ENCODE results near the gene HSF5. TPM values are rescaled to one million over a fixed set of nuclear protein-coding genes. Genes with fewer than 3 reads are reported as not detected.

HSF5 gene
- total RNA-seq, 1 experiment from 2014 or later, result not detected

- no peaks in the 10 kb centered on the region for H3K9me2 ChIP-seq (ENCODE audit: insufficient read depth)
- peaks cover 23 to 35% of the 10 kb centered on the region in 2 experiments for H3K4me1 ChIP-seq (ENCODE audit: control insufficient read depth in 1 of 2, insufficient read depth in 2 of 2, low read length in 2 of 2)
- intact Hi-C loops (cut with micrococcal nuclease), result loop anchor here (10.0 kb wide), 1 partner anchor 591 kb away; the partner anchor contains the start of gene TRIM37
- DNase-seq (ENCODE audit: low read depth, low spot score) (peak; percentile 54), ATAC-seq (peak; percentile 51)
- H3K4me3 ChIP-seq (replicated peaks in 1 of 2; ENCODE audit: low read depth in 1 of 2, low read length in 2 of 2), result peak within 1 kb of the TSS; percentile 82 to 90
- peaks cover 22% of the 10 kb centered on the region in 2 experiments; a peak in 3 of 4 replicates for H3K36me3 ChIP-seq (ENCODE audit: control insufficient read depth in 1 of 2, insufficient read depth in 2 of 2, low read length in 2 of 2)
- H3K79me2 ChIP-seq (ENCODE audit: insufficient read depth, low read length), result peaks cover 19% of the 10 kb centered on the region; the same call in 1 of the 2 replicates
- POLR2A ChIA-PET, result interaction anchor here (0.7 to 3.8 kb wide), 5 partner anchors 12 to 165 kb away, joined by 3 to 42 read pairs (median 4); no protein-coding TSS in a partner anchor
- peak within 1 kb of the TSS; percentile 95 for H3K4me2 ChIP-seq (ENCODE audit: low read length)
- RAD21 ChIA-PET (ENCODE audit: low non-redundant PET in 1 of 2, low total read pairs in 2 of 2, uncharacterized antibody in 2 of 2, unreplicated experiment in 2 of 2), result interaction anchor here in 1 of 2 experiments (0.6 kb wide), 1 partner anchor 208 kb away, joined by 3 read pairs; no protein-coding TSS in a partner anchor
- peak; percentile 86 for TF ChIP-seq POLR2A (IDR thresholded peaks at IDR 0.05; ENCODE audit: borderline replicate concordance, extremely low read depth, insufficient read depth, insufficient read length)
- TF ChIP-seq YY1 (IDR thresholded peaks at IDR 0.05; ENCODE audit: extremely low read depth, insufficient replicate concordance, low read depth, low read length), result no peak
- no peak for TF ChIP-seq JUND (IDR thresholded peaks at IDR 0.05)
- peak; percentile 12 for TF ChIP-seq TCF7L2 (IDR thresholded peaks at IDR 0.05; ENCODE audit: borderline replicate concordance, extremely low read depth, insufficient read depth, insufficient read length)
- no peak for TF ChIP-seq ELF1 (IDR thresholded peaks at IDR 0.05; ENCODE audit: borderline replicate concordance, low read depth)
- peak; percentile 81 for TF ChIP-seq POLR2AphosphoS5 (IDR thresholded peaks at IDR 0.05; ENCODE audit: low read depth, low read length)
- TF ChIP-seq ZFX (IDR thresholded peaks at IDR 0.05), result peak; percentile 78
- no peak for TF ChIP-seq REST (IDR thresholded peaks at IDR 0.05; ENCODE audit: low read depth)
- TSS peak; percentile 24 for BruUV-seq (replicated peaks)
- H2AFZ ChIP-seq (ENCODE audit: low read depth, low read length, poor library complexity, severe bottlenecking), result peak within 1 kb of the TSS; percentile 12
- peak within 1 kb of the TSS; percentile 80 for H3K9ac ChIP-seq (ENCODE audit: low read length)
- CTCF ChIA-PET, result interaction anchor here (1.2 to 3.0 kb wide), 4 partner anchors 64 to 491 kb away, joined by 4 to 14 read pairs (median 4); no protein-coding TSS in a partner anchor
- H3K27ac ChIP-seq (ENCODE audit: low read depth, low read length), result peak within 1 kb of the TSS; percentile 83
- H4K20me1 ChIP-seq (ENCODE audit: insufficient read depth), result no peaks in the 10 kb centered on the region
- H3K27me3 ChIP-seq (ENCODE audit: insufficient read depth, low read length), result no peaks in the 10 kb centered on the region
- no peaks in the 10 kb centered on the region for H3K9me3 ChIP-seq (ENCODE audit: control insufficient read depth in 1 of 2, insufficient read depth in 1 of 2, low read depth in 1 of 2, low read length in 2 of 2)
These were observed 26.0 kb upstream of the HSF5 start, which contains the start of gene MTMR4 for GRCh38 chr17:58513965-58514769. TSS of gene MTMR4 (minus strand) at chr17:58514638. CDS start at chr17:58514407, 231 bp downstream.
